NCI-H2171 (cell line): Measurements from ENCODE around the gene NECTIN2.
"Not testable (repeated sequence)": the region's sequence is repeated elsewhere in the genome, so short reads cannot be mapped to it uniquely, and the experiment has no call there.

Source experiments
- DNase-seq: peaks from one replicate; lab custom pipeline; 2025; lab: John Stamatoyannopoulos, UW

Gene NECTIN2

DNA sequence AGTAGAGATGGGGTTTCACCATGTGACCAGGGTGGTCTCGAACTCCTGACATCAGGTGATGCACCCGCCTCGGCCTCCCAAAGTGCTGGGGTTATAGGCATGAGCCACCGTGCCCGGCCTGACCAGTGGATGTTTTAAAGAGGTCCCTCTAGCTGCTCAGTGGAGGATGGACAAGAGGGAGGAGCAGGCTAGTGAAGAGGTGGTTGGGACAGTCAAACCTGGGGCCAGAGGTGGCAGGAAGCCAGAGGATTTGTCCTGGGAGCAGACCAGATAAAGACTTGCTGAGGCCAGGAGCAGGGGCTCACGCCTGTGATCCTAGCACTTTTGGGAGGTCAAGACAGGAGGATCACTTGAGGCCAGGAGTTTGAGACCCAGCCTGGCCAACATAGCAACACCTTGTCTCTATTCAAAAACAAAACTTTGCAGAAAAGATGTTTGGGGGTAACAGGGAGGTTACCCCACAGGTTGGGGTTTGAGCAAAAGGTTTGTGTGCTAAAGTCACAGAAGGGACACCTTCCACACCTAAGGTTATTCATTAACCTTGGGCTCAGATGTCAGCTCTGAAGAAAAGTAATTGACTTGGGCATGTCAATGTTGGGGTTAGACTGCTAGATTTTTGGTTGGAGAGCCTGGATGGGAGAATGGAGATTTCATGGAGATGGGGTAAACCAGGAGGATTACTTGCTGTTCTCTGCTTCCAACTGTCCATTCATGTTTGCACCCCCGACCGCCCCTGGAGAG is 28.2 kb upstream of the NECTIN2 start:
- DNase-seq, result no peak

- DNase-seq, result no peak
These were observed 27.5 kb upstream of the NECTIN2 start for GRCh38 chr19:44818466-44819031.

DNA sequence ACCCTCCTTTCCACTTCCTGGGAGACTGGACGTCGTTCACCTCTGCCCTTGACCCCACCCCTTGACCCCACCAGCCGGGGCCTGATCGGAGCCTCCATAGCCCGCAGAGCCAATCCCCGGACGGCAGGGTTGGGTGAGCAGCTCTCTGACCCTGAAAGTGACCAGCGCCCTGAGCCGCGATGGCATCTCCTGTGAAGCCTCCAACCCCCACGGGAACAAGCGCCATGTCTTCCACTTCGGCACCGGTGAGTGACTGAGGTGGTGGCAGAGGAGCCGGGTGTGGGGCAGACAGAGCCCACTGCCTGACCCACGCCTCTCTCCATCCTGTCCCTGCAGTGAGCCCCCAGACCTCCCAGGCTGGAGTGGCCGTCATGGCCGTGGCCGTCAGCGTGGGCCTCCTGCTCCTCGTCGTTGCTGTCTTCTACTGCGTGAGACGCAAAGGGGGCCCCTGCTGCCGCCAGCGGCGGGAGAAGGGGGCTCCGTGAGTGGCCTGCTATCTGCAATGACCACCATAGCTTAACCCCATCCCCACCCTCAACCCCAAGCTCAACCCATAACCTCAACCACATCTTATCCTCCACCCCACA is 26.8 kb upstream of the NECTIN2 start:
- DNase-seq, result no peak

DNA sequence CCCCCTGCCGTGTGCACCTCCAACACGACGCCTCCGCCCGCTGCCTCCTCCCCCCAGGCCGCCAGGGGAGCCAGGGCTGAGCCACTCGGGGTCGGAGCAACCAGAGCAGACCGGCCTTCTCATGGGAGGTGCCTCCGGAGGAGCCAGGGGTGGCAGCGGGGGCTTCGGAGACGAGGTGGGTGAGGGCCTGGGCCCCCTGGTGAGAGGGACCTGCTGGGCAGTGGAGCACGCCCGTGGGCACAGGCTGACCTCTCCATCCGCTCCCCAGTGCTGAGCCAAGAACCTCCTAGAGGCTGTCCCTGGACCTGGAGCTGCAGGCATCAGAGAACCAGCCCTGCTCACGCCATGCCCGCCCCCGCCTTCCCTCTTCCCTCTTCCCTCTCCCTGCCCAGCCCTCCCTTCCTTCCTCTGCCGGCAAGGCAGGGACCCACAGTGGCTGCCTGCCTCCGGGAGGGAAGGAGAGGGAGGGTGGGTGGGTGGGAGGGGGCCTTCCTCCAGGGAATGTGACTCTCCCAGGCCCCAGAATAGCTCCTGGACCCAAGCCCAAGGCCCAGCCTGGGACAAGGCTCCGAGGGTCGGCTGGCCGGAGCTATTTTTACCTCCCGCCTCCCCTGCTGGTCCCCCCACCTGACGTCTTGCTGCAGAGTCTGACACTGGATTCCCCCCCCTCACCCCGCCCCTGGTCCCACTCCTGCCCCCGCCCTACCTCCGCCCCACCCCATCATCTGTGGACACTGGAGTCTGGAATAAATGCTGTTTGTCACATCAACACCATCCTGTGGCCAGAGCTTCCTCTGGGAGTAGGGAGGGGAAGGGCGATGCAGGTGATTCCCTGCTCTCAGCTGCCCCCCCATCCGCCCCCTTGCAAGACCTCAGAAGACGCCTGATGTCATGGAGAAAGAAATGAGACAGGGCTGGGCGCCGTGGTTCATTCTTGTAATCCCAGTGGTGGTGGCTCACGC is 25.2 kb upstream of the NECTIN2 start:
- DNase-seq, result no peak

- no peak for DNase-seq
These were observed 23.9 kb upstream of the NECTIN2 start for GRCh38 chr19:44822177-44822576.

DNA sequence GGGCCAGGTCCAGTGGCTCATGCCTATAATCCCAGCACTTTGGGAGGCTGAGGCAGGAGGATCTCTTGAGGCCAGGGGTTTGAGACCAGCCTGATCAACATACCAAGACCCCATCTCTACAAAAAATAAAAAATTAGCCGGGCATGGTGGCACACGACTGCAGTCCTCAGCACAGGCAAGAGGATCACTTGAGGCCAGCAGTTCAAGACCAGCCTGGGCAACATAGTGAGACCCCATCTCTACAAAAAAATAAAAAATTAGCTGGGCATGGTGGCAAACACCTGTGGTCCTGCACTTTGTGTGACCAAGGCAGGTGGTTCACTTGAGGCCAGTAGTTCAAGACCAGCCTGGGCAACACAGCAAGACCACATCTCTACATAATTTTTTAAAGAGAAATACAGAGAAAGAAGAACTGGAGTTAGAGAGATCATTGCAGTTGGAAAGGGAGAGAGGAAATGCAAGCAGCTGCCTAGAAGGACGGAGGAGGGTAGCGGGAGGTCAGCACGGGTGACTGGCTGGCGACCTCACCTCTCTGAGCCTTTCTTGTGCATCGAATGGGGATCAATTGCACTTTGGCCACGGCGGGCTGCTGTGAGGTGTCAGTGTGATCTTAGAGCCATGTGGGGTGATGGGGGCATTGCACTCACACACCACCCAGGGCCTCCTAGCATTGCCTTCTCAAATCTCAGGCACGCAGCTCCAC is 23.3 kb upstream of the NECTIN2 start:
- no peak for DNase-seq

GRCh38 chr19:44823373-44823698 is 22.8 kb upstream of the NECTIN2 start:
- no peak for DNase-seq

- no peak for DNase-seq
These were observed 21.3 kb upstream of the NECTIN2 start for GRCh38 chr19:44824761-44825160.

DNA sequence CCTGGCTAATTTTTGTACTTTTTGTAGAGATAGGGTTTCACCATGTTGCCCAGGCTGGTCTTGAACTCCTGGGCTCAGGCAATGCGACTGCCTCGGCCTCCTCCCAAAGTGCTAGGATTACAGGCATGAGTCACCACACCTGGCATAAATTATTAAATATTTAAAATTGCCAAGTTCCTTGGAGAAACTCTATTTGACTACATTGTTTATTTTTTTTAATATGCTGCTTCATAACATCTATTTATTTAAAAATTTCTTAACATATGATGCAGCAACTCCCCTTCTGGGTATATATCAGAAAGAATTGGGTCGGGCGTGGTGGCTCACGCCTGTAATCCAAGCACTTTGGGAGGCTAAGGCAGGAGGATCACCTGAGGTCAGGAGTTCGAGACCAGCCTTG is 13.2 kb upstream of the NECTIN2 start:
- not testable (repeated sequence) for DNase-seq

DNA sequence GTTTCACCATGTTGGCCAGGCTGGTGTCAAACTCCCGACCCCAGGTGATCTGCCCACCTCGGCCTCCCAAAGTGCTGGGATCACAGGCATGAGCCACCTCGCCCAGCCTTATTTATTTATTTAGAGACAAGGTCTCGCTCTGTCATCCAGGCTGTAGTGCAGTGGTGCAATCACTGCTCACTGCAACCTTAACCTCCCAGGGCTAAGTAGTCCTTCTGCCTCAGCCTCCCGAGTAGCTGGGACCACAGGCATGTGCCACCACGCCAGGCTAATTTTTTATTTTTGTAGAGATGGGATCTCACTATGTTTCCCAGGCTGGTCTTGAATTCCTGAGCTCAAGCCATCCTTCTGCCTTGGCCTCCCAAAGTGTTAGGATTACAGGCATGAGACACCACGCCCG is 11.7 kb upstream of the NECTIN2 start:
- not testable (repeated sequence) for DNase-seq

DNA sequence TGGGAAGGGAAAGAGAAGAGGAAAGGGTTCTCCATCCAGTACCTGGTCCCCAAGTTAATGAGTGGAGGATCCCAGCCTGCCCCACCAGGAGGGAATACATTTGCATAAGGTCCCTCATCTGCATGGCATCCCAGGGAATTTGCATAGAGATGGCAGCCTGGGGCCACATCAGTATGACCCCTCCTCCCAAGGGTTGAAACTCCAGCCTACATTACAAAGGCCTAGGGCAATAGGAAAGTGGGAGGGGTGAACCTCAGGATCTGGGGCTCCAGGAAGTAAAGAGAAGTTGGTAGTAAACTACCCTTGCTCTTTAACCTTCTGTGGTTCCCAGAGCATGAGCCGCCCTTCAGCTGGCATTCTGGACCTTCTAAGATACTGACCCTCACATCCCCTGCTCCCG is 6.8 kb upstream of the NECTIN2 start:
- DNase-seq, result no peak

DNA sequence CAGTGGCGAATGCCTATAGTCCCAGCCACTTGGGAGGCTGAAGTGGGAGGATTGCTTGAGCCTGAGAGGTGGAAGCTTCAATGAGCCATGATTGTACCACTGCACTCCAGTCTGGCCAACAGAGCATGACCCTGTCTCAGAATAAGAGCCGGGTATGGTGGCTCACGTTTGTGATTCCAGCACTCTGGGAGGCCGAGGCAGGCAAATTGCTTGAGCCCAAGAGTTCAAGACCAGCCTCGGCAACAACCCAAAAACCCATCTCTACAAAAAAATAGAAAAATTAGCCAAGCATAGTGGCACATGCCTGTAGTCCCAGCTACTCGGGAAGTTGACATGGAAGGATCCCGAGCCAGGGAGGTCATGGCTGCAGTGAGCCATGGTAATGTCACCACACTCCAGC is 5.3 kb upstream of the NECTIN2 start:
- no peak for DNase-seq

DNA sequence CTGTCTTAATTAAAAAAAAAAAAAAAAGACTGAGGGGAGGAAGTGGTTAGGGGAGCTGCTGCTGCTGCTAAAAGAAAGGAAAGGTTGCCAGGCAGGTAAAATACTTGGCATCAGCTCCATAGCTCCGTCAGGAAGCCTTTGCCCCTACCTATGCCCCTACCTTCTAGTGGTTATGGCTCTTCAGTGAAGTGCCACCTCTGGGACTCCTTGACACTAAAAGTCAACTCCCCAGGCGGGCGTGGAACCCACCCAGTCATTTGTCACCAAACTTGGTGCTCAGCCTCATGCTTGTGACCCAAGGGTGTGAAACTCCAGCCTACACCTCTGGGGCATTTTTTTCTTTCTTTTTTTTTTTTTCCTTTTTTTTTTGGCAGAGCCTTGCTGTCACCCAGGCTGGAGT is 4.9 kb upstream of the NECTIN2 start:
- no peak for DNase-seq

DNA sequence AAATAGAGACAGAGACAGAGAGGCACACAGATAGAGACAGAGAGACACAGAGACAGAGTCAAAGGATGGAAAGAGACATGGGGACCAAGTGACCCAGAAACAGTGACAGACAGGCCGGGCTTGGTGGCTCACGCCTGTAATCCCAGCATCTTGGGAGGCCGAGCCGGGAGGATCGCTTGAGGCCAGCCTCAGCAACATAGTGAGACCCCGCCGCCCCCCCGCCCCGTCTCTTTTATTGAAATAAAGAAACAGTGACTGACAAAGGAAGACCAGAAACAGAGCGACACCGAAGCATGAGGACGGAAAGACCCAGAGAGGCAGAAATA is 848 bp upstream of the NECTIN2 start:
- no peak for DNase-seq

DNA sequence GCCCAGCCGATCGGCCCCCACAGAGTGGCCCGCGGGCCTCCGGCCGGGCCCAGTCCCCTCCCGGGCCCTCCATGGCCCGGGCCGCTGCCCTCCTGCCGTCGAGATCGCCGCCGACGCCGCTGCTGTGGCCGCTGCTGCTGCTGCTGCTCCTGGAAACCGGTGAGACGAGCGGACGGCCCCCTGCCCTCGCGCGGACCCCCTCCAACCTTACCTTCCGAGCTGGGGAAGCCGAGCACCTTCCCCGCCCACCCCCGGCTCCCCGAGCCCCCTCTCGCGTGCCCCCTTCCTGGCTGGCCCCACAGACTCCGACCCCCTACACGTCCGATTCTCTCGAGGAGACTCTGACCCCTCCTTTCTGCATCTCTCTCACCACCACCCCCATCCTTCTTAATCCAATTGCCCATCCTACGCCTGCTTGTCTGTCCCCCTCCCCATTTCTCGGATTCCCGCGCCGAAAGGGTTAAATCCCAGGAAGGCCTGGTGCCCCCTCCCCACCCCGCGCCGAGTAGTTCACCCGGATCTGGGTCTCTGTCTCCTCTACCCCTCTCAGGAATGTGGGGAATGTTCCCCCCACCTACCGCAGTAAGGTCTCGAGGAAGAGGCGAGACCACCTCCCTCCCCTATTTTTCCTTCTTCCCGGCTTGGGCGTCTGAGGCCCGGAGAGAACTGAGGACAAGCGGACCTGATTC is 502 bp downstream of the NECTIN2 start:
- DNase-seq, result no peak

DNA sequence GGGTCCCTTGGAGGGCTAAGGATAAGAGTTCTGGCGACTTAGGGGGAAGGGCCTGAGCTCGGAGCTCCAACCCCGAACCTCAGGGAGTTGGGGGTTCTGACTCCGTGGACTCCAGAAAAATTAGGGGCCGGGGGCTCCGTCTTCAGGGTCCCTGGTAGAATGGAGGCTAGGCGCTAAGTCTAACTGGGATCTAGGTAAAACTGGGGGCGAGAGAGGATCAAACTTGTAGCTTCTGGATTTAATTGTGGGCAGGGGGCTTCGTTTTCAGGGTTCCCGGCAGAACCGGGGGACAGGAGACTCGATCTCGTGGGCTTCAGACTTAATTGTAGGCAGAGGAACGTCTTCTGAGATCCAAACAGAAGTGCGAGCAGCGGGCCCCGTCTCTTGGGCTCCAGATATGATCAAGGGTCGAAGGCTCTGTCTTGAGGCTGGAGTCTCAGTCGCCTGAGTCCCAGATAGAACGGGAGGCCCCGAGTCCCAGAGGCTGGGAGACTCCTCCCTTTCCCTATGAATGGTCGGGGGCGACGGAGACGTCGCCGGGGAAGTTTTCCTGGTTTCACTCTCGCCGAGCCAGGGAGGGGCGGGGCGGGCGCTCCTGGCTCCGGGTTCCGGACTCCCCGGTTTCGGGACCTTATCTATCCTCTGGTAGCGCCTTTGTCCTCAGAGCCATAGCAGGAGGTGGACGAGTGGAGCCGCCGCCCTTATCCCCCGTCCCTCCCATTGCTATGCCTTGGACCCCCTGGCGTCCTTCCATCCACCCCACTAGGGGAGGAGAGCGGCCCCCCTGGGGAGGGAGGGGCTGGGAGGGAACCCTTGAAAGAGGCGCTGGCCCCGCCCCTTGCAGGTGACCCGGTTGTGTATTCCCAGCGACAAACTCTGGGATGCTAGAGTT is 1.3 kb downstream of the NECTIN2 start:
- DNase-seq, result no peak

GRCh38 chr19:44848036-44848811 is 2.1 kb downstream of the NECTIN2 start:
- no peak for DNase-seq

- DNase-seq, result no peak
These were observed 2.8 kb downstream of the NECTIN2 start for GRCh38 chr19:44848812-44849447.

GRCh38 chr19:44850641-44851109 is 4.6 kb downstream of the NECTIN2 start:
- no peak for DNase-seq
